ENCODE data around the gene CNGB1.
"Not testable (repeated sequence)": the region's sequence is repeated elsewhere in the genome, so short reads cannot be mapped to it uniquely, and the experiment has no call there.

CNGB1 gene

DNA sequence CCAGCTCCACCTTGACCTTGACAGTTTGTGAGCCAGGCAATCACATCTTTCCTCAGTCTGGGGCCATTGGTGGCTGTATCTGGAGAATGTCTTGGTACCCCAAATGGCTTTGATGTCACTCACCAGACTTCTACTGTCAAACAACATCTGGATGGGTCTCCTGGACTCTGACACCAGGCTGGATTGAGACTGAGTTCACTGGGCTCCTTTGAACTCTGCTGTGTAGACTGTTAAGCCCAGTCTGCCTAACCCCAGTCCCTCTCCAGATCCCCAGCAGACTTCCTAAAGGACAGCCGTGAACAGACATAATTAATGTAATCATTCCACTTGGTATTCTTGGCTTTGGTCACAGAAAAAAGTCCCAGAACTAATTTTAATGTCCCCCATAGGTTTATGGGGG is 84.5 kb downstream of the CNGB1 start:
- no peak for DNase-seq (ENCODE audit: low read depth)

DNA sequence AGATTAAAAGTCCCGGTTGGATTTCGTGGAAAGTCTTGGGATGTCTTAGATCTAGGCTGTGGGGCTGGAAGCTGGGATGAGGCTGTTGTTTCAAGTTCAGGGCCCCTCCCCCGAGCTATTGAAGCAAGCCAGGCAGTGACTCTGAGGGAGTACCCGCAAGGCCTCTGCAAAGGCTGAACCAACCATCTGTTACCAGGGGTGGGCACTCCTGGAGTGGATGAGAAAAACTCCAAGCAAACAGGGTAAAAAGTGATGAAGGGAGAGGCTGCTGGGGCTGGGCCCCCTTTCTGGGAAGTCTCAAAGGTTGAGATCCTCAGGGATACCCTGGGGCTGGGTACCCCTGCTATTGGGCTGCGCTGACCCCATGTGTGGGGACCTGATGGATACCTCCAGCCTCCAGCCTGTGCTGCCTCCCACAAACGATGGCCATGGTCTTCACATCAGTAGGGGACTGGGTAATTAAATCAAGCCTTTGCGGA is 86.2 kb downstream of the CNGB1 start:
- DNase-seq (ENCODE audit: low read depth), result no peak

DNA sequence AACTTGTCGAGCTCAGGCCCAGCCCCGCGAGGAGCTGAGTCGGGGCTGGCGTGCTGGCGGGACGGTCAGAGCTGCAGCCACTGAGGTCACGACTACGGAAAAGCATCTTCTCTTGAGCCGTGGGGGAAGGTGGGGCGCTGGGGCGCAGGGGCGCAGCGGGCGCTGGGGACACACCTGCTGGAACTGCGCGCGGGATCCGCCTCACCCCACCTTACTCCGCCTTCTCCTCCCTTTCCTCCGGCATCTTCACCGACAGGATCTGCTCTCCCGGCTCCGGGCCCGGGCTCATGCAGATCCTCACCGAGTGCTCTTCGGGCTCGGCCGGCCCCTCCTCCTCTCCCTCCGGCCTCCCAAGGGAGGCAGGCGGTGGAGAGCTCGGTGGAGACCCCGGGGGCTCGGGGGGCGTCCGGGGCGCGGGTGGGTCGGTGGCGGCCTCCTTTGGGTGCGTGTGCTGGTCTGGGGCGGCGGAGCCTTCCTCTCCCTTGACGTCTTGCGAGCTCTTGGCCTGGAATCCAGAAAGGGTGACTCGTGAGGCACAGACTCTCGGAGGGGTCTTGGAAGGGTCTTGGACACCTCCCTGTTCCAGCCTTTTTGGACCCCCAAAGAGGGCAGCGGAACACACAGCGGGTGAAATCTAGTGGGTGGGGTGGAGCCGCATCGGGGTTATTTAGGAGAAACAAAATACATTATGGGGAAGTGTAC is 86.8 kb downstream of the CNGB1 start:
- no peak for DNase-seq (ENCODE audit: low read depth)

DNA sequence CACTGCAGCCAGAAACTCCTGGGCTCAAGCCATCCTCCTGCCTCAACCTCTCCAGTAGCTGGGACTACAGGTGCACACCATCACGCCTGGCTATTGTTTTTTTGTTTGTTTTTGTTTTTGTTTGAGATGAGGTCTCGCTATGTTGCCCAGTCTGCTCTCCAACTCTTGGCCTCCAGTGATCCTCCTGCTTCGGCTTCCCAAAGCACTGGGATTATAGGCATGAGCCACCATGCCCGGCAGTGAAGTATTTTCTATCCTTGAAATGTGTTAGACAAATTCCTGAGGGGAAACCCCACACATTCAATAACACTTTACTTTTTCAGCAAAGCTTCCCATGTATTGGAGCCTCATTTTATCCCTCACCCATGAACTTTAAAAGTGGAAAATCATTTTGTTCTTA is 87.4 kb downstream of the CNGB1 start:
- DNase-seq (ENCODE audit: low read depth), result no peak

DNA sequence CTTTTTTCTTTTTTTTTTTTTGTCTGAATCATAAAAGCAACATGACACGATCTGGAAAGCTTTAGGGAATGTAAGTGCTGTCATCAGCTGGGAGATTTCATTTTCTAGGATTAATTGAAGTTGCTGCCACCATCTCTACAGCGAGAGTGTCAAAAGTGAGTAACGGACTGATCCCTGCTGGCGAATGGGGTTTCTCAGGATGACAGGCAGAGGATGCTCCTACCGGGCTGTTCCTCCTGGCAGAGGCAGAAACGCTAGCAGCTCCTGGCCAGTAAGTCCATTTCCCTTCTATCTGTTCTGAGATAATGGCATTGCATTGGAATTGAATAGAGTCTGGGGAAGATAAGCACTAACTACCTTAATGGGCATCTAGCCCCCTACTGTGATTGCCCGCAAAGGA is 88.1 kb downstream of the CNGB1 start:
- DNase-seq (ENCODE audit: low read depth), result no peak

DNA sequence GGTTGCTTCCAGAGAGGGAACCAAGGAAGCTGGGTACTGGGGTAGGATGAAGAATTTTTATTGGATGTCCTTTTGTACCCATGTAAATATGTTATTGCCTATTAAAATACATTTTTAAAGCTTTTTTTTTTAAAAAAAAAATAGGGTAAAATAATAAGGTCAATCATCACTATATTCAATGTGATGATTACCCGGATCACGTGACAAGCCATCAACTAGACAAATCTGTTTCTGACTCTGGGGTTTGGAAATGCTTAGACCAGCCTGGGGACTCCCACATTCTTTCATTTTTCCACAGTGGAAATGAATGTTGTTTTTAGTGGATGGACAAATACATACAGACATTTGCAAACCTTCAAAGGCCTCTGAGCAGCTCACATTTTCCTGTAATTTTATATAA is 88.7 kb downstream of the CNGB1 start:
- no peak for DNase-seq (ENCODE audit: low read depth)

DNA sequence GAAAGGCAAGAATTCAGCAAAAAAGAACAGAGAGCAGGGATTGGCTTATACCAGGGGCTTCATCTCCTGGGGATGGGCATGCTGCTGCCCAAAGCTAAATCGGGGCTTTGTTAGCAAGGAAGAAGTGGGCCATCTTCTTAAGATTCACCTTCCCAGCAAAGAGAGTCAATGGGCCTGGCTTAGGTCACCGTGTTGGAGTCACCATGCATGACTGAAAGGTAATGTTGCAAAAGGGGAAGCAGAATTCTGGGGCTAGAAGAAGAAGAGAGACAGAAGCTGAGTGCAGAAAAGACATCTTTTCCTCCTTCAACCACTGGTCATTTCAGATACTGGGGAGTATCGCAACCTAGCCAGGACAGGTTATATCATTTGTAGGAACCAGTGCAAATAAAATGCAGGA is 92.3 kb downstream of the CNGB1 start:
- no peak for DNase-seq (ENCODE audit: low read depth)

DNA sequence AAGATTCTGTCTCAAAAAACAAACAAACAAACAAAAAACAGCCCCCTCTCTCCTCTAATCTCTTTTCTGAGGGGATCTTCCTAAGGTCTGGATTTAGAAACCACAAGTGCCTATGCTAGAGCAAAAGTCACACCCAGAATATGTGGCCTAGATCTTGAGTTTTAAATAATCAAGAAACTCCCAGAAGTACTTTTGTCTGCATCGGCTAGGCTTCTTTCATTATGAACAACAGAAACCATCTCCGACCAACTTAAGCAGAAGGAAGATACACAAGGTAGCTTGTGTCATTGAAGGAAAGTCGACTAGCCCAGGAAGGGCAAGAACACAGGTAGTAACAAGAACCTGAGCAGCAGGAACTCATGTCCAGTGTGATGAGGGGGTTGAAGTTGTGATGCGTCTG is 94.7 kb downstream of the CNGB1 start:
- no peak for DNase-seq (ENCODE audit: low read depth)

DNA sequence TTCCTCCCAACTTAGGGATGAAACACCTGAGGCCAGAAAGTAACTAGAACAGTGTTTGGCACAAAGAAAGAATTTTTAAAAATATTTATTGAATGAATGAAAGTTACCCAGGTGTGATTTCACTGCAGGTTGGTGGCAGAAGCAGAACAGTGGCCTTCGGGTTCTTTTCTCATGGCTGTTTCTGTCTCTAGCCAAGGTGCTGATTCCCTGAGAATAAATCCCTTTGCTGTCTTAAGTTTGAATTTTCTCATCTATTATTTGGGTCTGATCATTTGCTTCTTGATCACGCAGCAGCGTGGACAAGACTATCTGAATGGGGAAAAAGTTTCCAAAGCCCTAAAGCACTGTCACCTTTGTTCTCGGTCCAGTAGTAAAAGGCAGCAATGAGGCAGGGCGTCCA is 95.6 kb downstream of the CNGB1 start:
- DNase-seq (ENCODE audit: low read depth), result no peak

DNA sequence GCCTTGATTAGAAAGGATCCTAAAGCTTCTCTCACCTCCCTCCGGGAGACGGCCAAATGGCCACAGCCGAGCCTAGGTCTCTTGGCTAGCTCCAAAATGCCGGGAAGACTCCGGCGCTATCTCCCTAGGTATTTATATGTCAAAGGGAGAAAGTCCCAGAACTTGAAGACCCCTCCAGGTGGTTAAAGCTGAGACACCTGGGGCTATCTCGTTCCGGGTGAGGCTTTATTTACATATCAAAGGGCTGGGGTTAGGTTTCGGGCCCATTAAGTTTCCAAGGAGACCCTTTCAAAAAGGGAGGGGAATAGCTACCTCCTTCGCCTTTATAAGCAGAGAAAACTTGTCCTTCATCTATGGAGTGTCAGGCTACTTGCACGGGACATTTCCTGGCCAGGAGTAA is 97.7 kb downstream of the CNGB1 start:
- DNase-seq (ENCODE audit: low read depth), result no peak

DNA sequence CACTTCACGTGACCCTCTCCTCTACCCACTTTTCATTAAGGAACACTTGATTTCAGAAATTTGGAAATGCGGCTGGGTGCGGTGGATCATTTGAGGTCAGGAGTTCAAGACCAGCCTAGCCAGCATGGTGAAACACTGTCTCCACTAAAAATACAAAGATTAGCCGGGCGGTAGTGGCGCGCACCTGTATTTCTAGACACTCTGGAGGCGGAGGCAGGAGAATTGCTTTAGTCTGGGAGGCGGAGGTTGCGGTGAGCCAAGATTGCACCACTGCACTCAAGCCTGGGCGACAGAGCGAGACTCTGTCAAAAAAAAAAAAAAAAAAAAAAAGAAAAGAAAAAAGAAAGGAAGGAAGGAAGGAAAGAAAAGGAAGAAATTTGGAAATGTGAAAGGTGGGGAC is 98.2 kb downstream of the CNGB1 start:
- DNase-seq (ENCODE audit: low read depth), result not testable (repeated sequence)

DNA sequence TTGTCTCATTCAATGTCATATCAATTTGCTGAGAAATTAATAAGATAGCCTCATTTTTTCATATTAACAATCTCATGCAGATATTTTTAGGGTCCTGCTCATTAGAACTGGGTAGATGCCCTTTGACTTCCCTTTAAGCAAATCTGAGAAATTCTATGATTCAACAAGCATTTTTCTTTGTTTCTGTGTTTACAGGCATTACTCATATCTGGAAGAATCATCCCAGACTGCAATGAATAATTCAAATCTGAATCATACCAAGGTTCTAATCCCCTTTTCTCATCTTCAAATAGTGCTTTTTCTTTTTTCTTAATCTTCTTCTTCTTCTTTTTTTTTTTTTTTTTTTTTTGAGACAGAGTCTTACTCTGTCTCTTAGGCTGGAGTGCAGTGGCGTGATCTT is 99.5 kb downstream of the CNGB1 start:
- no peak for DNase-seq (ENCODE audit: low read depth)

DNA sequence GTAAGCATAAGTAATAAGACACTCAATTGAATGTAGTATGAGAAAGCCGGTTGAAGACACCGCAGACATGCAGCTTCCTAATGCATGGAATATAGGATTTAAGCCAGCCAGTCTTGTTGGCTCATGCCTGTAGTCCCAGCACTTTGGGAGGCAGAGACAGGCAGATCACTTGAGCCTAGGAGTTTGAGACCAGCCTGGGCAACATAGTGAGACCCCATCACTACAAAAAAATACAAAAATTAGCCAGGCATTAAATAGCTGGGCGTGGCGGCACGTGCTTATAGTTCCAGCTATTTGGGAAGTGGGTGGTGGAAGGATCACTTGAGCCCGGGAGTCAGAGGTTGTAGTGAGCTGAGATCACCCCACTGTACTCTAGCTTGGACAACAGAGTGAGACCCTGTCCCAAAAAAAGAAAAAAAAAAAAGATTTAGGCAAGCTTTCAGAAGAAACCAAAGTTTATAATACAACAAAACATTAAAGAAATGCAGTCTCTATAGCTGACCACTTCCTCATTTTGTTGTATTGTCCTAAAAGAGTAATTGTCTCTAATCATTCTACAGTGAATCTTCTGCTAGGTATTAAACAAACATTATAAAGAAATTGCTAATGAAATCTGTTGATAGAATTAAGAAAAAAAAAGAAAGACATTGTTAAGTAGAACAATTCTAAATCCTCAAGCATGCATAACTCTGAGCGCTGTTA is 100.0 kb downstream of the CNGB1 start:
- DNase-seq (ENCODE audit: low read depth), result no peak

DNA sequence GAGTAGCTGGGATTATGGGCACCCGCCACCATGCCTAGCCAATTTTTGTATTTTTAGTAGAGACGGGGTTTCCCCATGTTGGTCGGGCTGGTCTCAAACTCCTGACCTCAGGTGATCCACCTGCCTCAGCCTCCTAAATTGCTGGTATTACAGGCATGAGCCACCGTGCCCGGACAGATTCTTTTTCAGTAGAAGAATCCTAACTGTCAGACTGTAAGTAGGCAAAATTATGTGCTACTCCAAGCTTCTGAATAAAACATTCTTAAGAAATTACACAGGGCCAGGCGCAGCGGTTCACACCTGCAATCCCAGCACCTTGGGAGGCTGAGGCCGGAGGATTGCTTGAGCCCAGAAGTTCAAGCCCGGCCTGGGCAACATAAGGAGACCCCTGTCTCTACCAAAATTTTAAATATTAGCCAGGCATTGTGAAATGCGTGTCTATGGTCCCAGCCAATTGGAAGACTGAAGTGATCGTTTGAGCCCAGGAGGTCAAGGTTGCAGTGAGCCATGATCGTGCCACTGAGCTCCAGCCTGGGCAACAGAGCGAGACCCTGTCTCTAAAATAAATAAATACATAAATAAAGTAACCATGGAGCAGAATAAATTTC is 101.9 kb downstream of the CNGB1 start:
- DNase-seq (ENCODE audit: low read depth), result no peak

DNA sequence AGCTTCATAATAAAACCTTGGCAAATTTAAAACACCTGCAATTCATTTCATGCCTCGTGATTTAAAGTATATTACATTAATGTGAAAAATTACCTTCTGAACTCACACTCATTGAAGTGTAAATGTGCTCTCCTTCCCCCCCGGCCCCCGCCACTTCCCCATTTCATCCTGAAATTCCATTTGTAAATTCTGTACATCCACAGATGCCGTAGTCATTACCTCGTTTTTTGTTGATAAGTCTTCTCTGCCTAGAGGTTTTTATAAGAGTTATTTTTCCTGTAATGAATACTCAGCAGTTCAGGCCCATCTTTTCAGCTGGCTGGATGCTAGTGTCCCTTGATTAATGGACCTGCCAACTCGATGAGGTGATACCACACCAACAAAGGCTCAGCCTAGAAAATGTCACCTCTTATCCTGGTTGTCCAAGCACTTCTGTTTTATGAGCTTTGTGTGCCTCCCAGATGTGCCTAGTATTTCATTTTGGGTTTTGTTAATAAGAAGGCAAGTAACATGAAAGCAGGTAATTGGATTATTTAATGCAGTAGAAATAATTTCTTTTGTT is 103.8 kb downstream of the CNGB1 start:
- no peak for DNase-seq (ENCODE audit: low read depth)

DNA sequence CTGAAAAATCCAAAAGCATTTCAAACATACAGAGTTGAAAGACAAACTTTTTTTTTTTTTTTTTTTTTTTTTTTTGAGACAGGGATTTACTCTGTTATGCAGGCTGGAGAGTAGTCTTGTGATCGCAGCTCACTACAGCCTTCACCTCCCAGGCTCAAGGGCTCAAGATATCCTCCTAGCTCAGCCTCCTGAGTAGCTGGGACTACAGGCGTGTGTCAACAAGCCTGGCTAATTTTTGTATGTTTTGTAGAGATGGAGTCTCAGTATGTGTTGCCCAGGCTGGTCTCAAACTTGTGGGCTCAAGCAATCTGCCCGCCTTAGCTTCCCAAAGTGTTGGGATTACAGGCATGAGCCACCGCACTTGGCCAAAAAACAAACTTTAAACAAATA is 104.4 kb downstream of the CNGB1 start:
- DNase-seq (ENCODE audit: low read depth), result no peak

DNA sequence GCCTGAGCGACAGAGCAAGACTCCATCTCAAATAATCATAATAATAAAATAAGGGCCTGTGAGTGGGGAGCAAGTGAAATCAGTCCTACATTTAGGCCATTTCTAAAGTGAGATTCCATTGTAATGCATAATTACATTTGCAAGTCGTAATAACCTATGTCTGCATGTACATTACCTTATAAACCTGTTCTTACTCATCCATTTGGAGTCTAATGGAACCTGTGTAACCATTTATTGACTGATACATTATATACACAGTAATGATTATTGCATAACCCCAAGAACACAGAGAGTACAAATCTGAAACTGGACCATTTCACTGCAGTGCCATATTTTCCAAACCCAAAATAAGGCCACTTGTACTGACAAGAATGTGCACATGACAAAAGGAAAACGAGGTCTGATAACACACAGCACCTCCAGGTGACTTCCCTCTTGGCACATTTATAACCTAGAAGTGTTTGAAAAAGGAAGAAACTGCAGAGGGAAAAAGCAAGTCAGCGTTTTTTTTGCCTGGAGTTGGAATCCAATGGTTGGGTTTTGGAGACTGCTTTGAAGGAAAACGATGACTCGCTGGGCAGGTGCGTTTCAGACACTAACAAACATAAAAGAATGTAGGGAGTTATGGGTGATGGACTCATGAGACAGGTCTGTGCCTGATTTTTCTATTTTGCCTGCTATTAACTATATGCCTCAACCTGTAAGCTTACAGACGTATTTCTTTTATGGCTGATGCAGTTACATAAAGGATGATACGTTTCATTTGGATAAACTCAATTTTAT is 105.0 kb downstream of the CNGB1 start:
- no peak for DNase-seq (ENCODE audit: low read depth)

DNA sequence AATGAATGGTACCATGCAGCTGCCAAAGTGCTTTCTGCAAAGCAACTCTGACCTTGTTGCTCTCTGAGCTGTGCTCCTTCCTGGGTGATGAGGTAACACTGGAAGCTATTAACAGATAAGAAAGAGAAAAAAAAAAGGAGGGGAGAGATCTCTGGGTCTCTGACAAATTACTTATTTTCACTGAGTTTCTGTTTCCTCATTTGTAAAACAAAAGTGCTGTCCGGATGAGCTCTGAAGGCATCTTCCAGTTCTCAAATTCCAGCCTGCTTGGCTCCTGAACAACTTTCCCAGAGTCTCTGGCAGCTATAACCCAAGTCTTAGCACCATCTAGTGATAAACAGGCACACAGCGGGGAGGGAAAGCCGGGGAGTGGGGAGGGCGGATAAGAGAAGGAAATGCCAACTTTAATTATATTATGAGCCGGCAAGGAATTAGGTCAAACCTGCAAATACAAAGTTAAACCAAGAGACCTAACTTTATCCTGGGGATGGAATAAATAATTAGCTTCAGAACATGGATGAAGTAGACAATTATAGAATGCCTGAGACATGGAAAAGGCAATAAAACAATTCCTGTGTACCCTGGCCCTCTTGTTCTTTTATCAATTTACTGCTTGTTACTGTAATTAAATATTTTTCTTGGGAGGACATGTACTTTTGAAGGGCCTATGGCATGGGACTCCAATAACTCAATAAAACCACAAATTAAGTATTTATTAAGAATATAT is 107.3 kb downstream of the CNGB1 start:
- DNase-seq (ENCODE audit: low read depth), result no peak

DNA sequence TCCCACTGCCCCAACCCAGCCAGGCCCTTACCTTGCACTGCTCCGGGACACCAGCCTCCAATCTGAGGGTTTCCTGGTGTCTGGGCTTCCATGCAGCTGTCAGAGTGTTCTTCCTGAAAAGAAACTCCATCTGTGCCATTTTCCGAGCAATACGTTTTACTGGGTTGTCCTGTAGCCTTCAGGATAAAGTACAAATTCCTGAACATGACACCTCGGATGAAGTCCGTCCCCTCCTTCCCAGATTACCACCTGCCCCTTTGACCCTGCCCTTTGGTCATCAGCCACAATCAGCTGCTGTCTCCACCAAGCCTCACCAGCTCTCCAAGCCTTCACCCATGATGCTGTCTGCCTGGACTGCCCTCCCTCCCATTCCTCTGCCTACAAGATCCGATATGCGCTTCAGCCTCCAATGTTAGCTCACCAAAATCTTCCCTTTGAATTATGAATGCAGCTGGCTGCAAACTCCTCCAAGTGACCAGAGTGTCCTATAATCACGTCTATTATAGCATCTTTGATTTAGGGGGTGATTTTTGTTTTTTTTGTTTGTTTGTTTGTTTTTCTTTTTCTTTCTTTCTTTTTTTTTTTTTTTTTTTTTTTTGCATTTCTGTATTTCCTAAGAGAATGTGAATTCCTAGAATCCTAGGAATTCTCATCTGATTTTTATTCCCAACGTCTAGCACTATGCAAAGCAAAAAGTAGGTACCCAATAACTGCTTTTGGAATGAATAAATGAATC is 108.1 kb downstream of the CNGB1 start:
- DNase-seq (ENCODE audit: low read depth), result no peak

DNA sequence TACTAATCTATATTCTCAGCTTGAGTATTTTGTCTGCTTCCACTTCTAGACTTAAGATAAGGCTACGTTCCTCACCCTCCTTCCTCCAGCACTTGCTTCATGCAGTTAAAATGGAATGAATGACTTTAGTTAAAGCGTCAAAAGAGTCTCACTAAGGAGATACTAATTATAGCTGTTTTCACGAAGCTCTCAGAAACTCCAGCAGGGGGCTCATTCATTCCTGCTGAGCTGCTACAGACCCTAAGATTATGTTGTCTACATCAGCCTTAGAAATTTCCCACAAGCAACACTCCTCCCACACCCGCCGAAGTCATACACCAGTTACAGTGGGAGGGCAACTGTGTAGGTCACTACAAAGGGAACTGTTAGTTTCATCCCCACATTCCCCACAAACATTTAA is 111.6 kb downstream of the CNGB1 start:
- no peak for DNase-seq (ENCODE audit: low read depth)

DNA sequence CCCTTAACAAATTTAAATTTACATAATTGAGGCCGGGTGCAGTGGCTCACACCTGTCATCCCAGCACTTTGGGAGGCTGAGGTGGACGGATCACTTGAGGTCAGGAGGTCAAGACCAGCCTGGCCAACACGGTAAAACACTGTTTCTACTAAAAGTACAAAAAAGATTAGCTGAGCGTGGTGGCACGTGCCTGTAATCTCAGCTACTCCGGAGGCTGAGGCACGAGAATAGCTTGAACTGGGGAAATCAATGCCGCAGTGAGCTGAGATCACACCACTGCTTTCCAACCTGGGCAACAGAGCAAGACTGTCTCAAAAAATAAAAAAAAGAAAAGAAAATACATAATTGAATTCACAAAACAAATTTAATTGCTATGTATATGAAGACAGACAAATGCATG is 112.3 kb downstream of the CNGB1 start:
- DNase-seq (ENCODE audit: low read depth), result no peak
